Dermis blood vessel endothelial cell (primary cell): ENCODE results near the gene CD79A. TPM values are rescaled to one million over a fixed set of nuclear protein-coding genes. Genes with fewer than 3 reads are reported as not detected.
"Not testable (repeated sequence)": the region's sequence is repeated elsewhere in the genome, so short reads cannot be mapped to it uniquely, and the experiment has no call there.

Experiments used
- DNase-seq: peaks from one replicate; pipeline ENCODE4 v3.0.0; 2010
- total RNA-seq: library from RNA; depleted of rRNA; stranded (reverse); fragments of >200 nt; gene quantifications from 2 replicates; pipeline ENCODE4 v1.2.3, GENCODE V29; 2014

Gene CD79A
- total RNA-seq, 1 donor from 2014 or later, result 0.34 TPM

GRCh38 chr19:41863209-41863931 lies 13.7 kb upstream of the CD79A start:
- DNase-seq, result no peak

DNA sequence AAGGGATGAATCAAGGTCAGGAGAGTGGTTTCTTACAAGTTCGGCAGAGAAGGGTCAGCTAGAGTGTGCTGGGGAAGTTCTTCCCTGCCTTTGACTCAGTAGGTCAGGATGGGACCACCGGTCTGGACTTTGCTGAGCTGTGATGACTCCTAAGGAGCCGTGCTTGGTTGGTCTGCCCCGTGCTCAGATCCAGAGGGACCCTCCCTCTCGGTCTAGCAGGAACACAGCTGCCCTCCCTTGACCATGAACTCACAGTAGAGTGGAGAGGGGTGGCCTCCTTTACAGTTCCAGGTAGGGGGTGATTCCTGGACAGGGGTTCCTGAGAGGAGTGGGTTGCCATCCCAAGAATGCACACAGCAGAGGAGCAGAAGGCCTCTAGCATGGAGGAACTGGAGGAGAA lies 12.7 kb upstream of the CD79A start:
- no peak for DNase-seq

GRCh38 chr19:41866284-41866683 lies 10.8 kb upstream of the CD79A start:
- no peak for DNase-seq

DNA sequence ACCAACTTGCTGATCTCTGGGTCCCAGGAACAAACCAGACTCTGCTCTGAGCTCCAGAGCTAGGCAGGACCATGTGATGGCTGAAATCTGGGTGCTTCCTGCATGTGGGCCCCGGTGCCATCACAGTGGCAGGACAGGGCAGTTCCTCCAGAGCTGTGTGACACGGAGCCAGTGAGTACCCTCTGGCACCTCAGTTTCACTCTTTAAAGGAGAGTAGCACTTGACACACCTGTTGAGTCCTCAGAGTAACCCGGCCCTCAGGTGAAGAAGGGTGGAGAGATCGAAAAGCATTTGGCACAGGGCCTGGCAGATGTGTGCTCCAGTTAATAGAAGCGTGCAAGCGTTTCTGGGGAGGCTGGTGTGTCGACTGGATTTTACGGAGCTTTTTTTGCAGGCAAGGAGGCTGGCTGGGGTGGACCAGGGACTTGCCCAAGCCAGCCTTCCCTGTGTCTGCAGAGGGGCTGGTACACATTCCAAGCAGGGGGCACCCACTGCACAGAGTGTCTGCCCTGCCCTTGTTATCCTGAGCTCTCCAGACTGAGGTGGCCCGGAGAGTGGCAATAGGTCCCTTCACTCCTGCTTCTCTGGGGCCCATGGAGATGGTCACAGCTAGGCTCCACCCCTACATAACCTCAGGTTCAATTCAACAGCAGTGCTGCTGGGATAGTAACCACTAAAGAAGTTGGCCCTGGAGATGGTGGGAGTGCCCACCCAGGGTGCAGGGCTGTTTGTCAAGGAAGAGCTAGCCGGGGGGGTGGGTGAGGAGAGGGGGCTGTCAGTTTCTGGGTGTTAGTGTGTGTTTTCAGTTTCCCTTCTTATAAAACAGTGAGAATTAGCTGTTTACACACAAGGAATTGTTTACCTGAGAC lies 8.7 kb upstream of the CD79A start:
- DNase-seq, result no peak

GRCh38 chr19:41868989-41869300 lies 8.1 kb upstream of the CD79A start:
- DNase-seq, result no peak

- DNase-seq, result no peak
Measured at GRCh38 chr19:41869374-41869955, 7.6 kb upstream of the CD79A start.

GRCh38 chr19:41870401-41870873 lies 6.6 kb upstream of the CD79A start:
- DNase-seq, result no peak

DNA sequence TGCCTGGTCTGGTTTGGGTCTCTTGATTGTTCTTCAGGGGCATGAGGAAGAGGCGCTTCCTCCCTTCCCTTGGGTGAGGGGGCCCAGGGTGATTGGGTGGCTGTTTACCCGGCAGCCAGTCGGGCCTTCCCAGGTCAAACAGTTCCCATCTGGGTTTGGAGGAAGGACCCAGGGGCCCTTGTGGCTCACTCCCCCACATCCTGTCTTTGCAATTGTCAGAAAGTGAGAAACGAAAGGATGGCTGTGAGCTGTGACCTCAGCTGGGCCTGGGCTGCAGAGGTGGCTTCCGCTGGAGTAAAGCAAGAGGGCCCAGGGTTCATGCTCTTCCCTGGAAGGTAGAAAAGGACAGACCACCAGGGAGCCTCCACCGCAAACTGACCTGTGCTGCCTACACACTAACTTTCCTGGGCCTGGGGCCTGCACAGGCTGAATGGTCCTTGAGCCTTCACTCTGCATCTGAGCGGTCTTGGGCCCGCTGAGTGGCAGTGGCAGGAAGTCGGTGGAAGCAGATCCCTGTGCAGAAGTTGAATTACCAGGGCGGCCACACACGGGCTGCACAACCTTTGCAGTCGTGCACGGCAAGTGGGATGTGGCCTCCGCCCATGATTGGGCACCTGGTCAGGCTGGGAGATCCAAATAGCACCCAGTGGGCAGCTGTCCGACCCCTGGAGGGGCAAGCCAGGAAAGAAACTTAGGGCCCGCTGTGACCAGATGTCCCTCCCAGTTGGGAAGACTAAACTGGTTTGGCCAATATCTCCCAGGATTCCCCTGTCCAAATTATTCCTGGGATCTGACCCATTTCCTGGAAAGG lies 5.3 kb upstream of the CD79A start:
- no peak for DNase-seq

DNA sequence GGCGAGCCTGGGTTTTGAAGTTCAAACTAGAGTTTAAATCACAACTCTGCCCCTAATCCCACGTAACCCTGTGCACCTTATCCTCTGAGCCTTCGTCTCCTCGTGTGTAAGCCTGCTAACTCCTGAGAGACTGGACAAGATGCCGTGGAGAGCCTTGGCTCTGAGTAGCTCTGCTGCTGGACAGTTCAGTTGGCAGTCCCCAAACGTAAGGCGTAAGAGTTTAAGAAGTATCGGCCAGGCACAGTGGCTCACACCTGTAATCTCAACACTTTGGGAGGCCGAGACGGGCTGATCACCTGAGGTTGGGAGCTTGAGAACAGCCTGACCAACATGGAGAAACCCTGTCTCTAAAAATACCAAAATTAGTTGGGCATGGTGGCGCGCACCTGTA lies 4.7 kb upstream of the CD79A start:
- DNase-seq, result no peak

GRCh38 chr19:41872775-41873647 lies 4.1 kb upstream of the CD79A start:
- DNase-seq, result peak; percentile 79

- not testable (repeated sequence) for DNase-seq
Measured at GRCh38 chr19:41875973-41876372, 1.1 kb upstream of the CD79A start.

GRCh38 chr19:41877916-41878905 lies 1.1 kb downstream of the CD79A start:
- DNase-seq, result no peak

GRCh38 chr19:41879080-41879479 lies 2.0 kb downstream of the CD79A start:
- DNase-seq, result no peak

DNA sequence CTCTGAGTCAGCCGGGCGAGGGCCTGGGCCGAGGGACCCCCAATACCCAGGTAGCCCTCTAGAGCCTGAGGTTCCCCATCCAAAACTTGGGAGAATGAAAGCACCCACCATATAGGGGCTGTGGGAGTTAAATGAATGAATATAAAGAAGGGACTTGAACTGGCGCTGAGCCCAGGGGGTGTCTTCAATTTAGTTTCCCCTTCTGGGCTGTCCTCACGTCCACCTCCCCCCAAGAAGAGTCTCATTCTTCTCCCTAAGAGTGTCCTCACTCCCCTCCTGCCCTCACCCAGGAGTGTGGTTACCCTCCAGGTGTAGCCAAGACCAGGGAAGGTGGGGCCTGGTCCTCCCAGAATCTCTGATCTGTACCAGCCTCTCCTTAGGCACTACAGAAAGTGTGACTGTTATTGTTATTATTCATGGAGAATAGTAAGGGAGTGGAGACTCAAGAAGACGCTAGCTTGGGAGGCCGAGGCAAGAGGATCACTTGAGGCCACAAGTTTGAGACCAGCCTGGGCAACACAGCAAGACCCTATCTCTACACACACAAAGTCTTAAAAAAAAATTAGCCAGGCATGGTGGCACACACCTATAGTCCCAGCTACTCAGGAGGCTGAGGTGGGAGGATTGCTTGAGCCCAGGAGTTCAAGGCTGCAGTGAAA lies 2.7 kb downstream of the CD79A start:
- no peak for DNase-seq

DNA sequence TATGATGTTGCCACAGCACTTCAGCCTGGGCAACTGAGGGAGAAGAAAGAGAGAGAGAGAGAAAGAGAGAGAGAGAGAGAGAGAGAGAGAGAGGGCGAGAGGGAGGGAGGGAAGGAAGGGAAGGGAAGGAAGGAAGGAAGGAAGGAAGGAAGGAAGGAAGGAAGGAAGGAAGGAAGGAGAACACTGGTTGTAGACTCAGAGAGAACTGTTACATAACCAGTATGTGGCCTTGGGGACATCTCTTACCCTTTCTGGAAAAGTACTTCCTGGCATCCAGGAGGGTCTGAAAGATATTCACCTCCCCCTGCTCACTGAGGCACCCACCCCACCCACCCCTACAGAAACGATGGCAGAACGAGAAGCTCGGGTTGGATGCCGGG lies 3.2 kb downstream of the CD79A start:
- no peak for DNase-seq

GRCh38 chr19:41882568-41883462 lies 5.7 kb downstream of the CD79A start, which contains the start of gene ARHGEF1:
Gene ARHGEF1, plus strand, starts transcription at chr19:41883184. Its CDS starts 4,899 bp downstream, at chr19:41888083.
- peak; percentile 29 for DNase-seq

- peak; percentile 21 for DNase-seq
Measured at GRCh38 chr19:41883463-41883820, 6.4 kb downstream of the CD79A start.

DNA sequence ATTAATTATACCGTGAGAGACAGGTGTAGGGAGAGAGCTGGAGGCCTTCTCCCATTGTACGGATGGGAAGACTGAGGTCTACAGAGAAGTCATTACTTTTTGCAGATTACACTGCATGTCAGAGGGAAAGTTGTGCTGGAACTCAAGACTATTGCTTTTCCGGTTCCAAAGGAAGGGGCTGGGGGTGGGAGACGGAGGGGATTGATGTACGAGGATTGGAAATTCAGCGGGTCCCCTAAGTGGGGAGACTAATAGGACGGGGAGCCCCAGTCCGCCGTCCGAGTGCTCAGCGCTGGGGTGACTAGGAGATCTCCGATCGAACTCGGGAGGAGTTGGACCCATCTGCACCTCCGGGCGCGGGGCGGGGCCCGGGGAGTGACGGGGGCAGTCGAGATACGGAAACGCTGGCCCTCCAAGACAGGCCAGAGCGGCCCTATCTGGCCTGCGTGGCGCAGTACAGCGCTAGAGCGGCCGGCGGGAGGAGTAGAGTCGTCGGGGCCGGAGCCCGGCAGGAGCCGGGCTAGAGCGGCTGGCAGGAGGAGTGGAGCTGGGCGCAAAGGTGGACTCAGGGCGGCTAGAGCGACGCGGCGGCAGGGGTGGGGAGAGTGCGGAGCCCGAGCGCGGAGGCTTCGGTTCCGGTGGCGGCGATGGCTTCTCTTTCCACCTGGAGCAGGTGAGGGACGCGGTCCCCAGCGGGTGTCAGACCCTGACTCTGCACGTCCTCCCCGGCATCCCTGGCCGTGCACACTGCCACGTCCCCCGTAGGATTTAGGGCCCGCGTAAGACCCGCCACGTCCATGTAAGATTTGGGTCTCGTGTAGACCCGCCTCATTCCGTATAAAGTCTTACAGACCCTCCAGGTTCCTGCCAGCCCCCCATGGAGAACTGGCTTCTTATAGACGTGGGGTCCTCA lies 7.0 kb downstream of the CD79A start:
- DNase-seq, result peak; percentile 96
